CD8-positive, alpha-beta memory T cell (primary cell): ENCODE measurements around the gene OR5H2. TPM values are rescaled to one million over a fixed set of nuclear protein-coding genes. Genes with fewer than 3 reads are reported as not detected.
A peak's percentile ranks its signal among the peaks of the same experiment; 100 is the strongest.
"Not testable (repeated sequence)": the region's sequence is repeated elsewhere in the genome, so short reads cannot be mapped to it uniquely, and the experiment has no call there.

Source experiments
- CTCF ChIA-PET: fragments of 350-600 bp; sonication (Branson Sonifier 250); formaldehyde crosslinking; loops from one replicate; lab custom pipeline; 2021; ENCODE audit warnings: antibody characterized with exemption; lab: Charles Lee
- POLR2A ChIA-PET: fragments of 350-600 bp; sonication (Branson Sonifier 250); formaldehyde crosslinking; loops from one replicate; lab custom pipeline; 2021; ENCODE audit warnings: antibody characterized with exemption; lab: Charles Lee
- DNase-seq, 5 donors: peaks; one replicate each; pipeline versions ENCODE4 v3.0.0 to v3.0.0-alpha.2; 2020 to 2022; ENCODE audit warnings: mixed read lengths in 1 of 5
- H3K27ac ChIP-seq: one replicate; pipeline ENCODE4 v1.7.0; 2013; ENCODE audit warnings: low read depth, mild to moderate bottlenecking, low read length, moderate library complexity
- H3K27me3 ChIP-seq: 2 replicates; pipeline ENCODE4 v1.7.0; 2013; ENCODE audit warnings: low read length, mild to moderate bottlenecking; ENCODE audit not compliant: insufficient read depth, poor library complexity, severe bottlenecking
- H3K36me3 ChIP-seq: 2 replicates; pipeline ENCODE4 v1.7.0; 2013; ENCODE audit warnings: mild to moderate bottlenecking, low read length, moderate library complexity; ENCODE audit not compliant: insufficient read depth
- H3K4me1 ChIP-seq: 2 replicates; pipeline ENCODE4 v1.7.0; 2013; ENCODE audit warnings: mild to moderate bottlenecking, low read length, moderate library complexity; ENCODE audit not compliant: insufficient read depth
- H3K4me3 ChIP-seq: 2 replicates; pipeline ENCODE4 v1.7.0; 2013; ENCODE audit warnings: mild to moderate bottlenecking, low read length
- H3K9me3 ChIP-seq: 2 replicates; pipeline ENCODE4 v1.7.0; 2013; ENCODE audit warnings: mild to moderate bottlenecking, low read length
- H3K27ac Mint-ChIP-seq, 8 donors: one replicate each; pipeline ENCODE4 v1.8.0; 2020 to 2021; ENCODE audit warnings: mixed read lengths in 8 of 8, mild to moderate bottlenecking in 6 of 8, inconsistent platforms in 3 of 8, moderate library complexity in 3 of 8
- H3K27me3 Mint-ChIP-seq, 2 donors: one replicate each; pipeline ENCODE4 v1.8.0; 2020 to 2021; ENCODE audit warnings: mixed read lengths in 2 of 2, mild to moderate bottlenecking in 1 of 2, moderate library complexity in 1 of 2
- H3K36me3 Mint-ChIP-seq, 3 donors: one replicate each; pipeline ENCODE4 v1.8.0; 2020 to 2021; ENCODE audit warnings: mixed read lengths in 3 of 3, inconsistent platforms in 1 of 3, mild to moderate bottlenecking in 1 of 3
- H3K4me1 Mint-ChIP-seq, 3 donors: one replicate each; pipeline ENCODE4 v1.8.0; 2020 to 2021; ENCODE audit warnings: mixed read lengths in 3 of 3, inconsistent platforms in 1 of 3, mild to moderate bottlenecking in 1 of 3
- H3K4me3 Mint-ChIP-seq, 7 donors: one replicate each; pipeline ENCODE4 v1.8.0; 2020 to 2021; ENCODE audit warnings: mixed read lengths in 7 of 7, mild to moderate bottlenecking in 6 of 7, moderate library complexity in 4 of 7, inconsistent platforms in 2 of 7
- H3K9me3 Mint-ChIP-seq, 5 donors: one replicate each; pipeline ENCODE4 v1.8.0; 2020 to 2022; ENCODE audit warnings: mixed read lengths in 5 of 5, mild to moderate bottlenecking in 3 of 5, moderate library complexity in 2 of 5, inconsistent platforms in 1 of 5
- polyA plus RNA-seq: library from polyadenylated mRNA; unstranded; fragments of 300-500 nt; fragmentation: Illumina TruSeq; gene quantifications from one replicate; pipeline ENCODE4 v1.2.3, GENCODE V29; 2021
- total RNA-seq, 2 experiments: library from RNA; stranded (reverse); gene quantifications; one replicate each; pipeline ENCODE4 v1.2.3, GENCODE V29; 2021

Gene OR5H2
- total RNA-seq, result not detected
- polyA plus RNA-seq, result not detected

DNA sequence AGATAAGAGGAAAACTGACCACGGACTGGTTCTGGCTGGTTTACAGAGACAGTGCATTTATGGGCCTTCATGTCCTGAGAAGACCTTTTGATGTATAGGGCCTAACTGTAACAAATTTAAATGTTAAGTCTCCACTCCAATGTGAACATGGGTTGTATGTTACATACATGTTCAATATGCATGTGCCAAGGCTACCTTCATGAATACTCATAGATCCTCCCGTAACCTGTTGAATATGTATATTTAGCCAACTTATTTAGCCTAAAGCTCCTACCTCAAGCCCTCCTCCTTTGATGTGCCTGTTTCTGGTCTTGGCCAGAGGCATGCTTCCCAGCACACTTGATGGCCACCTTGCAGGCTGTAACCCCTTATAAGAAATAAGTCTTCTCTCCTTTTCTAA lies at the start of gene OR5H2:
OR5H2 (plus strand) TSS at position 301 of the 400 bp plus-strand sequence. CDS start 398 bp downstream, outside the sequence.
- Mint-ChIP-seq H3K36me3 (no peaks in the 10 kb centered on the region), H3K27me3 (peaks cover 0 to 1% of the 10 kb centered on the region in 2 donors), H3K9me3 (no peaks in the 10 kb centered on the region), H3K4me1 (peaks cover 6 to 11% (median 10%) of the 10 kb centered on the region in 3 donors), H3K27ac (peak within 1 kb of the TSS in 1 of 8 donors; percentile 21), H3K4me3 (no peak within 1 kb of the TSS)
- Histone ChIP-seq H3K27ac (no peak within 1 kb of the TSS), H3K4me3 (no peak within 1 kb of the TSS), H3K36me3 (no peaks in the 10 kb centered on the region), H3K27me3 (no peaks in the 10 kb centered on the region), H3K4me1 (no peaks in the 10 kb centered on the region), H3K9me3 (no peaks in the 10 kb centered on the region)
- ChIA-PET CTCF (no interaction called here), POLR2A (no interaction called here)
- no peak for DNase-seq

DNA sequence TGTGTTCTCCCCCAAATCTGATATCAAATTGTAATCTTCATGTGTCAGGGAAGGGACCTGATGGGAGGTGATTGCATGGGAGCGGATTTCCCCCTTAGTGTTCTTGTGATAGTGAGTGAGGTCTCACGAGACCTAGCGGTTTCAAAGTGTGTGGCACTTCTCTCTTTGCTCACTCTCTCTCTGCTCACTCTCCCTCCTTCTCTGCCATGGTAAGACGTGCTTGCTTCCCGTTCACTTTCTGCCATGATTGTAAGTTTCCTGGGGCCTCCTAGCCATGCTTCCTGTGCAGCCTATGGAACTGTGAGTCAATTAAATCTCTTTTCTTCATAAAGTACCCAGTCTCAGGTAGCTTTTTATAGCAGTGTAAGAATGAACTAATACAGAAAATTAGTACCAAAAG lies 48.8 kb upstream of the OR5H2 start:
- Mint-ChIP-seq H3K9me3 (peaks cover 0 to 1% (median 0%) of the 10 kb centered on the region in 5 donors), H3K36me3 (peaks cover 0 to 2% (median 0%) of the 10 kb centered on the region in 3 donors), H3K4me3 (no peak overlapping the region), H3K27me3 (peaks cover 3 to 6% of the 10 kb centered on the region in 2 donors), H3K4me1 (peaks cover 2 to 5% (median 3%) of the 10 kb centered on the region in 3 donors), H3K27ac (no peak overlapping the region)
- no peaks in the 10 kb centered on the region for H3K36me3 ChIP-seq
- no peaks in the 10 kb centered on the region for H3K9me3 ChIP-seq
- no peak for DNase-seq
- POLR2A ChIA-PET, result no interaction called here
- no peak overlapping the region for H3K4me3 ChIP-seq
- CTCF ChIA-PET, result no interaction called here
- no peak overlapping the region for H3K27ac ChIP-seq
- H3K27me3 ChIP-seq, result no peaks in the 10 kb centered on the region
- no peaks in the 10 kb centered on the region for H3K4me1 ChIP-seq

DNA sequence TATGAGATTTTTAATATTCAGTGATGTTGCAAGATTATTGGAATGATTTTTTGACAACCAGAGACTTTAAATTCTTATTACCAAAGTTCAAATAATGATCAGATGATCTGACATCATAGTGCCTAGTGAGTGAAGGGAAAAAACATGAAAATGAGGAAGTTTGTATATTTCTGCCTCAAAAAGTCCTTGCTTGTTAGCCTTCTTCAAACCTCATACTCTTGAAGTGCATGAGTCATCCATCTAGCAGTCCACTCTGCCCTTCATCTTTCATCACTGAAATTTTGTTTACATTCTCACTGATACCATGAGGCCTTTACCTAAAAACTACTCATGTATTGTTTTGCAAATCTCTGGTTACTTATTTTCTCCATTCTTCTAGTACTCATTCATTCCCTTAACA lies 42.2 kb upstream of the OR5H2 start:
- H3K4me3 ChIP-seq, result no peak overlapping the region
- no peaks in the 10 kb centered on the region for H3K4me1 Mint-ChIP-seq
- H3K27ac Mint-ChIP-seq, result no peak overlapping the region
- H3K36me3 Mint-ChIP-seq, result no peaks in the 10 kb centered on the region
- no peaks in the 10 kb centered on the region for H3K9me3 ChIP-seq
- H3K4me3 Mint-ChIP-seq, result no peak overlapping the region
- peaks cover 0 to 1% (median 0%) of the 10 kb centered on the region in 5 donors for H3K9me3 Mint-ChIP-seq
- H3K36me3 ChIP-seq, result no peaks in the 10 kb centered on the region
- H3K27me3 Mint-ChIP-seq, result peaks cover 4 to 12% of the 10 kb centered on the region in 2 donors
- no peaks in the 10 kb centered on the region for H3K4me1 ChIP-seq
- POLR2A ChIA-PET, result no interaction called here
- CTCF ChIA-PET, result no interaction called here
- no peak for DNase-seq
- no peaks in the 10 kb centered on the region for H3K27me3 ChIP-seq
- H3K27ac ChIP-seq, result no peak overlapping the region

DNA sequence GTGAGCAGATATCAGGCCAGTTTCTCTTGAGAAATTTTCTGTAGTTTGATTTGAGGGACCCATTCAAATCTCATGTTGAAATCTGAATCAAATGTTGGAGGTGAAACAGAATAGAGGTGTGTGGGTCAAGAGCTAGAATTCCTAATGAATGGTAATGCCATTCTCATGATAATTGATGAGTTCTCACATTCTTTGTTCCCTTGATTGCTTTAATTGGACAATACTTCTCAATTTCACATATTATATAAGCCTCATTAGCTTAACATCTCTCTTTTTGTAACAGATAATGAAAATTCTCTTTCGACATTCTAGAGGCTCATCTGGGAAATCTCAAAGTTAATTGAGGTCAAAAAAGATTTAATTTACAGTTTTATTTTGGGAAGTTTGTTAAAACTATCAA lies 40.1 kb upstream of the OR5H2 start:
- H3K27me3 Mint-ChIP-seq, result peaks cover 3 to 20% of the 10 kb centered on the region in 2 donors
- H3K27ac Mint-ChIP-seq, result no peak overlapping the region
- ChIA-PET CTCF (no interaction called here), POLR2A (no interaction called here)
- no peak for DNase-seq
- H3K9me3 ChIP-seq, result no peaks in the 10 kb centered on the region
- H3K36me3 ChIP-seq, result no peaks in the 10 kb centered on the region
- no peaks in the 10 kb centered on the region for H3K36me3 Mint-ChIP-seq
- H3K4me3 ChIP-seq, result no peak overlapping the region
- no peaks in the 10 kb centered on the region for H3K27me3 ChIP-seq
- H3K4me3 Mint-ChIP-seq, result no peak overlapping the region
- no peak overlapping the region for H3K27ac ChIP-seq
- peaks cover 0 to 2% (median 0%) of the 10 kb centered on the region in 5 donors for H3K9me3 Mint-ChIP-seq
- H3K4me1 Mint-ChIP-seq, result no peaks in the 10 kb centered on the region
- H3K4me1 ChIP-seq, result no peaks in the 10 kb centered on the region

DNA sequence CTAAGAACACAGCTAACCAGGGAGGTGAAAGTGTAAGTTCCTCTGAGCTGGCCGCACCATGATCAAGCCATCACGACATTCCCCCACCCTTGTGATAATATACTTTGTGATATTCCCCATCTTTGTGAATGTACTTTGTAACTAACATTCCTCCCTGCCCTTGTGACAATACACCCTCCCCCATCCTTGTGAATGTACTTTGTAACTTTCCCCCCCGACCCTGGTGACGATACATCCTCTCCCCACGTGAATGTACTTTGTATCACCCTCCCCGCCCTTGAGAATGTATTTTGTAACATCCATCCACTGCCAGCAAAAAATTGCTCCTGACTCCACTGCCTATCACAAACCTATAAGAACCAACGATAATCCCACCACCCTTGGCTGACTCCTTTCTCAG lies 38.5 kb upstream of the OR5H2 start:
- no peaks in the 10 kb centered on the region for H3K4me1 ChIP-seq
- ChIA-PET CTCF (no interaction called here), POLR2A (no interaction called here)
- no peaks in the 10 kb centered on the region for H3K36me3 ChIP-seq
- no peaks in the 10 kb centered on the region for H3K4me1 Mint-ChIP-seq
- H3K4me3 Mint-ChIP-seq, result no peak overlapping the region
- H3K27ac ChIP-seq, result no peak overlapping the region
- H3K4me3 ChIP-seq, result no peak overlapping the region
- no peaks in the 10 kb centered on the region for H3K9me3 ChIP-seq
- DNase-seq, result no peak
- H3K27ac Mint-ChIP-seq, result no peak overlapping the region
- peaks cover 1 to 17% of the 10 kb centered on the region in 2 donors for H3K27me3 Mint-ChIP-seq
- no peaks in the 10 kb centered on the region for H3K27me3 ChIP-seq
- H3K9me3 Mint-ChIP-seq, result peaks cover 0 to 2% (median 0%) of the 10 kb centered on the region in 5 donors
- H3K36me3 Mint-ChIP-seq, result no peaks in the 10 kb centered on the region

DNA sequence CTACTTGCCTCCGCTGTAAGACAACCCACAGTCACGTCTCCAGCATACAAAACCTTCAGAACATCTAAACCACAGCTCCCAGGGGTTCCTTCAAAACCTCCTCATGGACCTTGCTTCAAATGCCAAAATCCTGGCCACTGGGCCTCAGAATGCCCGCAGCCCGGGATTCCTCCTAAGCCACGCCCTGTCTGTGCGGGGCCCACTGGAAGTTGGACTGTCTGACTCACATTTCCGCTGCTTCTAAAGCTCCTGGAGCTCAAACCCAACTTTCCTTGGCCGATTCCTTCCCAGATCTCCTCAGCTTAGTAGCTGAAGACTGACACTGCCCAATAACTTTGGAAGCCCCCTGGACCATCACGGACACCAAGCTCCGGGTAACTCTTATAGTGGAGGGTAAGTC lies 36.2 kb upstream of the OR5H2 start:
- peaks cover 1 to 15% of the 10 kb centered on the region in 2 donors for H3K27me3 Mint-ChIP-seq
- CTCF ChIA-PET, result no interaction called here
- Histone ChIP-seq H3K4me1 (no peaks in the 10 kb centered on the region), H3K27me3 (no peaks in the 10 kb centered on the region), H3K9me3 (no peaks in the 10 kb centered on the region), H3K4me3 (no peak overlapping the region), H3K36me3 (no peaks in the 10 kb centered on the region), H3K27ac (no peak overlapping the region)
- H3K27ac Mint-ChIP-seq, result no peak overlapping the region
- no peak overlapping the region for H3K4me3 Mint-ChIP-seq
- no peaks in the 10 kb centered on the region for H3K36me3 Mint-ChIP-seq
- H3K4me1 Mint-ChIP-seq, result no peaks in the 10 kb centered on the region
- H3K9me3 Mint-ChIP-seq, result peaks cover 0 to 2% (median 0%) of the 10 kb centered on the region in 5 donors
- POLR2A ChIA-PET, result no interaction called here
- no peak for DNase-seq

DNA sequence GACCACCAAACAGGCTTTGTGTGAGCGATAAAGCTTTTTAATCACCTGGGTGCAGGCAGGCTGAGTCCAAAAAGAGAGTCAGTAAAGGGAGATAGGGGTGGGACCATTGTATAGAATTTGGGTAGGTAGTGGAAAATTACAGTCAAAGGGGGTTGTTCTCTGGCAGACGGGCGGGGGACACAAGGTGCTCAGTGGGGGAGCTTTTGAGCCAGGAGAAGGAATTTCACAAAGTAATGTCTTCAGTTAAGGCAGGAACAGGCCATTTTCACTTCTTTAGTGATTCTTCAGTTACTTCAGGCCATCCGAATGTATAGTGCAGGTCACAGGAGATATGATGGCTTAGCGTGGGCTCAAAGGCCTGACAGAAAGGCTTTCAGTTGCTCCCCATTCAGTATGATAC lies 26.3 kb upstream of the OR5H2 start:
- peaks cover 0 to 10% (median 2%) of the 10 kb centered on the region in 5 donors for H3K9me3 Mint-ChIP-seq
- H3K4me3 Mint-ChIP-seq, POLR2A ChIA-PET, H3K4me1 Mint-ChIP-seq, H3K36me3 ChIP-seq, H3K27ac ChIP-seq, DNase-seq, H3K27ac Mint-ChIP-seq, H3K27me3 ChIP-seq, H3K4me1 ChIP-seq, CTCF ChIA-PET, H3K4me3 ChIP-seq, H3K36me3 Mint-ChIP-seq, H3K9me3 ChIP-seq: not testable (repeated sequence)
- peaks cover 0 to 11% of the 10 kb centered on the region in 2 donors for H3K27me3 Mint-ChIP-seq

DNA sequence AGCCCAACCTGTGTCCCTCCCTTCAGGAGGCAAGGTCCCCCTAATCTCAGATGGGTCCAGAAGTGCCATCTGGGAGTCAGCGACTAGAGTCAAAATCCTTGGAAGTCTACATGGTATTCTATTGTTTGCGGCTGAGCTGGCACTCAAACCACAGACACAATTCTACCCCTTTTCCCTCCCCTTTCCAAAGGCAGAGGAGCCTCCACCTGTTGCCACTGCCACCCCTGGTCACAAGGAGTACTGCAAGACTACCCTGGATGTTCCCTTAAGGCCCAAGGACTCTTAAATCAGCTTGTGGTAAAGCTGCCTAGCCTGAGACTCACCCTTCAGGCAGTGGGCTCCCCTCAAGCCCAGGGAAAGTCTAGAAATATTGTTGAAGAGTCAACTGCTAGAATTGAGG lies 22.6 kb upstream of the OR5H2 start:
- H3K9me3 Mint-ChIP-seq, result peaks cover 0 to 10% (median 2%) of the 10 kb centered on the region in 5 donors
- no peaks in the 10 kb centered on the region for H3K4me1 Mint-ChIP-seq
- CTCF ChIA-PET, result no interaction called here
- no peak overlapping the region for H3K4me3 ChIP-seq
- peaks cover 0 to 9% of the 10 kb centered on the region in 2 donors for H3K27me3 Mint-ChIP-seq
- no peaks in the 10 kb centered on the region for H3K9me3 ChIP-seq
- H3K4me3 Mint-ChIP-seq, result no peak overlapping the region
- POLR2A ChIA-PET, result no interaction called here
- no peak overlapping the region for H3K27ac Mint-ChIP-seq
- no peaks in the 10 kb centered on the region for H3K36me3 ChIP-seq
- no peak for DNase-seq
- H3K27me3 ChIP-seq, result no peaks in the 10 kb centered on the region
- H3K4me1 ChIP-seq, result no peaks in the 10 kb centered on the region
- no peaks in the 10 kb centered on the region for H3K36me3 Mint-ChIP-seq
- H3K27ac ChIP-seq, result no peak overlapping the region
